Caco-2 (cell line): Measurements from ENCODE around the gene REM2. TPM values are rescaled to one million over a fixed set of nuclear protein-coding genes. Genes with fewer than 3 reads are reported as not detected.
A peak's percentile ranks its signal among the peaks of the same experiment; 100 is the strongest.

Source experiments
- BruUV-seq: library from RNA; stranded (reverse); fragments of 400-500 nt; replicated peaks from 2 replicates; lab custom pipeline; 2021; lab: Mats Ljungman, UMichigan
- CTCF ChIA-PET: fragments of 300-600 bp; sonication (Branson Sonifier 250); formaldehyde crosslinking; loops from one replicate; lab custom pipeline; 2022; ENCODE audit warnings: antibody characterized with exemption; lab: Charles Lee
- POLR2A ChIA-PET: fragments of 300-600 bp; sonication (Branson Sonifier 250); formaldehyde crosslinking; loops from one replicate; lab custom pipeline; 2022; ENCODE audit warnings: antibody characterized with exemption; lab: Charles Lee
- DNase-seq, 2 experiments: peaks; one replicate each; pipeline versions ENCODE4 v3.0.0 to v3.0.0-alpha.2; 2020 to 2022
- H3K27me3 ChIP-seq: replicated peaks from 2 replicates; pipeline ENCODE4 v1.6.0; 2011; ENCODE audit warnings: low read length; ENCODE audit not compliant: control insufficient read depth, insufficient read depth
- H3K36me3 ChIP-seq: 2 replicates; pipeline ENCODE4 v1.5.1; 2011; ENCODE audit warnings: low read length; ENCODE audit not compliant: control insufficient read depth, insufficient read depth
- H3K4me1 ChIP-seq: fragments of 250-450 bp; sonication (Bioruptor Pico); 2 replicates; pipeline ENCODE4 v1.5.1; 2020; ENCODE audit warnings: mild to moderate bottlenecking
- H3K4me3 ChIP-seq: 2 replicates; pipeline ENCODE4 v1.5.1; 2011; ENCODE audit warnings: low read depth, mild to moderate bottlenecking, control low read depth, low read length
- H3K9me3 ChIP-seq: fragments of 250-450 bp; sonication (Bioruptor Pico); 2 replicates; pipeline ENCODE4 v1.5.1; 2020; ENCODE audit warnings: mild to moderate bottlenecking, moderate library complexity
- H3K27ac Mint-ChIP-seq: one replicate; pipeline ENCODE4 v1.8.0; 2022; ENCODE audit warnings: mixed read lengths; ENCODE audit not compliant: unreplicated experiment
- H3K27me3 Mint-ChIP-seq: one replicate; pipeline ENCODE4 v1.8.0; 2022; ENCODE audit warnings: mixed read lengths; ENCODE audit not compliant: insufficient read depth, unreplicated experiment
- H3K36me3 Mint-ChIP-seq: one replicate; pipeline ENCODE4 v1.8.0; 2022; ENCODE audit warnings: mild to moderate bottlenecking, mixed read lengths; ENCODE audit not compliant: insufficient read depth, unreplicated experiment
- H3K4me1 Mint-ChIP-seq: one replicate; pipeline ENCODE4 v1.8.0; 2022; ENCODE audit warnings: low read depth, mixed read lengths; ENCODE audit not compliant: unreplicated experiment
- H3K4me3 Mint-ChIP-seq: one replicate; pipeline ENCODE4 v1.8.0; 2022; ENCODE audit warnings: mild to moderate bottlenecking, moderate library complexity, mixed read lengths; ENCODE audit not compliant: unreplicated experiment
- H3K9me3 Mint-ChIP-seq: one replicate; pipeline ENCODE4 v1.8.0; 2022; ENCODE audit warnings: mixed read lengths; ENCODE audit not compliant: unreplicated experiment
- CTCF ChIP-seq, 2 experiments: fragments of 200-600 bp in 1 of 2; IDR thresholded peaks; 1 replicate in 1 of 2; 2 replicates in 1 of 2; pipeline versions ENCODE4 v1.5.1 to v1.8.0; 2011 to 2022; ENCODE audit warnings: antibody characterized with exemption in 1 of 2, control low read depth in 1 of 2, inconsistent platforms in 1 of 2, low read depth in 1 of 2, low read length in 1 of 2, mild to moderate bottlenecking in 1 of 2, moderate library complexity in 1 of 2; ENCODE audit not compliant: insufficient read depth in 1 of 2, severe bottlenecking in 1 of 2, unreplicated experiment in 1 of 2
- intact Hi-C: fragments of 100-400 bp; cut with micrococcal nuclease; formaldehyde crosslinking; loops from one replicate; pipeline ENCODE4 v1.10.0; 2022; ENCODE audit not compliant: unreplicated experiment
- total RNA-seq: library from RNA; stranded (reverse); gene quantifications from 2 replicates; pipeline ENCODE4 v1.2.3, GENCODE V29; 2022

Gene REM2
- total RNA-seq, 1 experiment from 2014 or later = 0.41 TPM

- Mint-ChIP-seq H3K27ac (peak overlapping the region; percentile 88), H3K27me3 (no peaks in the 10 kb centered on the region), H3K4me3 (peak overlapping the region; percentile 91), H3K36me3 (peaks cover 11% of the 10 kb centered on the region), H3K4me1 (peaks cover 8% of the 10 kb centered on the region), H3K9me3 (no peaks in the 10 kb centered on the region)
- Histone ChIP-seq H3K4me3 (peak overlapping the region; percentile 52), H3K9me3 (no peaks in the 10 kb centered on the region), H3K36me3 (no peaks in the 10 kb centered on the region), H3K27me3 (no peaks in the 10 kb centered on the region), H3K4me1 (peaks cover 4% of the 10 kb centered on the region)
- POLR2A ChIA-PET = interaction anchor here (0.5 to 1.0 kb wide), 3 partner anchors 121 to 308 kb away, joined by 3 to 8 read pairs (median 6); partner anchors contain the start of genes ACIN1 and C14orf119
- BruUV-seq = no TSS peak
- intact Hi-C loops = no loop called here
- peak in 1 of 2 experiments; percentile 34 for TF ChIP-seq CTCF (IDR thresholded peaks at IDR 0.05; ENCODE audit: insufficient read depth in 1 of 2, low read depth in 1 of 2, low read length in 1 of 2, severe bottlenecking in 1 of 2, unreplicated experiment in 1 of 2)
- peak; percentile 73 to 75 for DNase-seq
- CTCF ChIA-PET = interaction anchor here (0.5 to 1.2 kb wide), 9 partner anchors 13 to 332 kb away, joined by 3 to 7 read pairs (median 4); partner anchors contain the start of genes LRP10 and OXA1L
Observed at GRCh38 chr14:22886500-22887259, 3.7 kb downstream of the REM2 start.

DNA sequence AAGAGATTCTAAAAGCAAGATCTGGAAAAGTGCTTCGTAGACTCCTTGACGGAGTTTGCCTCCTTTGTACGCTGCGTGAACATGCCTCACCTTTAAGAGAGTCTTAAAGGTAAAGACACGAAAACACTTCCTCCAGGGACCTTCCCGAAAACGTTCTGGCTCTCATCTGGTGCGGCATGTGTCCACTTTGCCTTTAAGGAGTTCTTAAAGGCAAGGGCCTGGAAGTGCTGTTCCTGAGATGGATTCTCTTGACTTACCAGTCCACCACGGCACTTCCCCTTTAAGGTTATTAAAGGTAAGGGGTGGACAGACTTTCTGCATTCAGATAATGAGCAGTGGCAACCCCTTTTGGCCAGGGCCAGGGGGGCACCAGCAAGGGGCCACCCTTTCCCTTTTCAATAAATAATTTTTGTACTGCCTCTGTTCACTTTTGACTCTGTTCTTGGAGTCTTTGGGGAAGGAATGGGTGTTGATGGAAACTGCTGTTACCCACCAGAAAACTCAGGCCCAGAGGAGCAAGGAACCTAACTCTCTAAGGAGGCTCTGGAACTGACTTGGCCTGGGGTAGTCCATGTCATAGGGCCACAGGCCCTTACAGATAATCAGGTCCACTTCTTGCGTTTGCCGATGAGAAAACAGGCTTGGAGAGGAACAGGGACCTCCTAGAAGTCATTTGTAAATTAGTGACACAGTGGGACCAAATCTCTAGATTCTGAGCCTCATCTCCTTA, 4.4 kb downstream of the REM2 start:
- peaks cover 4% of the 10 kb centered on the region for H3K4me1 ChIP-seq
- no peaks in the 10 kb centered on the region for H3K27me3 ChIP-seq
- peak overlapping the region; percentile 91 for H3K4me3 Mint-ChIP-seq
- no peaks in the 10 kb centered on the region for H3K36me3 ChIP-seq
- H3K4me3 ChIP-seq = peak overlapping the region; percentile 52
- intact Hi-C loops = no loop called here
- H3K9me3 Mint-ChIP-seq = no peaks in the 10 kb centered on the region
- H3K4me1 Mint-ChIP-seq = peaks cover 8% of the 10 kb centered on the region
- TSS peak; percentile 82 for BruUV-seq
- H3K27me3 Mint-ChIP-seq = no peaks in the 10 kb centered on the region
- H3K9me3 ChIP-seq = no peaks in the 10 kb centered on the region
- TF ChIP-seq CTCF (IDR thresholded peaks at IDR 0.05; ENCODE audit: insufficient read depth in 1 of 2, low read depth in 1 of 2, low read length in 1 of 2, severe bottlenecking in 1 of 2, unreplicated experiment in 1 of 2) = no peak
- H3K36me3 Mint-ChIP-seq = peaks cover 11% of the 10 kb centered on the region
- ChIA-PET POLR2A (no interaction called here), CTCF (interaction anchor here (0.6 to 1.2 kb wide), 4 partner anchors 14 to 332 kb away, joined by 4 to 8 read pairs (median 6); no protein-coding TSS in a partner anchor)
- peak overlapping the region; percentile 88 for H3K27ac Mint-ChIP-seq
- DNase-seq = peak; percentile 76 to 83

- Mint-ChIP-seq H3K36me3 (peaks cover 11% of the 10 kb centered on the region), H3K4me1 (peaks cover 4% of the 10 kb centered on the region), H3K27me3 (no peaks in the 10 kb centered on the region), H3K27ac (no peak overlapping the region), H3K4me3 (peak overlapping the region; percentile 91), H3K9me3 (no peaks in the 10 kb centered on the region)
- Histone ChIP-seq H3K9me3 (no peaks in the 10 kb centered on the region), H3K4me3 (peak overlapping the region; percentile 52), H3K4me1 (no peaks in the 10 kb centered on the region; the same call in 1 of the 2 replicates), H3K36me3 (no peaks in the 10 kb centered on the region), H3K27me3 (no peaks in the 10 kb centered on the region)
- intact Hi-C loops = no loop called here
- ChIA-PET POLR2A (no interaction called here), CTCF (interaction anchor here (0.6 kb wide), 1 partner anchor 88 kb away, joined by 8 read pairs; no protein-coding TSS in a partner anchor)
- no peak for TF ChIP-seq CTCF (IDR thresholded peaks at IDR 0.05; ENCODE audit: insufficient read depth in 1 of 2, low read depth in 1 of 2, low read length in 1 of 2, severe bottlenecking in 1 of 2, unreplicated experiment in 1 of 2)
- BruUV-seq = no TSS peak
- DNase-seq = no peak
Observed at GRCh38 chr14:22887990-22888378, 5.0 kb downstream of the REM2 start.
